22Rv1 (cell line): ENCODE data around the gene PFDN2.
A peak's percentile ranks its signal among the peaks of the same experiment; 100 is the strongest.

Experiments
- H3K27ac ChIP-seq: fragments of 450-650 bp; 2 replicates; pipeline ENCODE4 v1.5.1; 2017
- CTCF ChIP-seq: fragments of 450-650 bp; IDR thresholded peaks from 2 replicates; pipeline ENCODE4 v1.5.1; 2017; ENCODE audit warnings: mild to moderate bottlenecking
- ZFX ChIP-seq: fragments of 450-650 bp; IDR thresholded peaks from 2 replicates; pipeline ENCODE4 v1.6.1; 2017; ENCODE audit warnings: antibody characterized with exemption, borderline replicate concordance

PFDN2 gene

GRCh38 chr1:161090617-161091016, 27.2 kb downstream of the PFDN2 start:
- no peak for TF ChIP-seq ZFX
- TF ChIP-seq CTCF, result no peak

GRCh38 chr1:161089938-161090337, 27.9 kb downstream of the PFDN2 start:
- TF ChIP-seq ZFX (no peak), CTCF (no peak)
- 0 out of 2 replicates have a peak overlapping the region, but pooled peaks have one; percentile 29 for H3K27ac ChIP-seq

More at GRCh38 chr1:161090617-161091016, 27.2 kb downstream of the PFDN2 start:
- H3K27ac ChIP-seq, result no peak overlapping the region

GRCh38 chr1:161089251-161089924, 28.4 kb downstream of the PFDN2 start, which contains the start of gene NECTIN4:
NECTIN4 (minus strand) TSS chr1:161089558; CDS start chr1:161089296, 262 bp downstream.
- H3K27ac ChIP-seq, result 0 out of 2 replicates have a peak within 1 kb of the TSS, but pooled peaks have one; percentile 29
- TF ChIP-seq ZFX (no peak), CTCF (no peak)

GRCh38 chr1:161088587-161089110, 29.2 kb downstream of the PFDN2 start:
- H3K27ac ChIP-seq, result no peak overlapping the region
- TF ChIP-seq ZFX, result no peak
- no peak for TF ChIP-seq CTCF

GRCh38 chr1:161086457-161086856, 31.4 kb downstream of the PFDN2 start:
- TF ChIP-seq CTCF, result no peak
- no peak for TF ChIP-seq ZFX
- H3K27ac ChIP-seq, result no peak overlapping the region

GRCh38 chr1:161085165-161085564, 32.7 kb downstream of the PFDN2 start:
- H3K27ac ChIP-seq, result no peak overlapping the region
- TF ChIP-seq ZFX, result no peak
- no peak for TF ChIP-seq CTCF

GRCh38 chr1:161084597-161084988, 33.2 kb downstream of the PFDN2 start:
- TF ChIP-seq ZFX (no peak), CTCF (no peak)
- no peak overlapping the region for H3K27ac ChIP-seq
